Activated CD8-positive, alpha-beta memory T cell treated with anti-CD3 and anti-CD28 coated beads for 4 hours (primary cell): Measurements from ENCODE around the gene ISOC2.
"Not testable (repeated sequence)": the region's sequence is repeated elsewhere in the genome, so short reads cannot be mapped to it uniquely, and the experiment has no call there.

Experiments used
- DNase-seq, 2 donors: peaks; one replicate each; pipeline ENCODE4 v3.0.0-alpha.2; 2020; ENCODE audit warnings: low read depth in 2 of 2

ISOC2 gene

GRCh38 chr19:55457683-55458457 lies 3.6 kb downstream of the ISOC2 start:
- DNase-seq, result no peak

- DNase-seq, result no peak
Measured at GRCh38 chr19:55456347-55456746, 5.1 kb downstream of the ISOC2 start.

- no peak for DNase-seq
Measured at GRCh38 chr19:55455576-55456235, 5.7 kb downstream of the ISOC2 start.

GRCh38 chr19:55454787-55455243 lies 6.6 kb downstream of the ISOC2 start:
- DNase-seq, result no peak

GRCh38 chr19:55453511-55454260 lies 7.8 kb downstream of the ISOC2 start:
- no peak for DNase-seq

- no peak for DNase-seq
Measured at GRCh38 chr19:55452749-55453346, 8.6 kb downstream of the ISOC2 start.

GRCh38 chr19:55451965-55452748 lies 9.3 kb downstream of the ISOC2 start:
- no peak for DNase-seq

GRCh38 chr19:55451163-55451964 lies 10.1 kb downstream of the ISOC2 start:
- DNase-seq, result no peak

GRCh38 chr19:55449469-55449868 lies 12.0 kb downstream of the ISOC2 start:
- no peak for DNase-seq

GRCh38 chr19:55448175-55448490 lies 13.3 kb downstream of the ISOC2 start:
- not testable (repeated sequence) for DNase-seq

GRCh38 chr19:55447421-55448174 lies 13.8 kb downstream of the ISOC2 start:
- no peak for DNase-seq

- no peak for DNase-seq
Measured at GRCh38 chr19:55446060-55446459, 15.4 kb downstream of the ISOC2 start.

- DNase-seq, result no peak
Measured at GRCh38 chr19:55444646-55445045, 16.8 kb downstream of the ISOC2 start.

GRCh38 chr19:55443824-55444480 lies 17.5 kb downstream of the ISOC2 start:
- DNase-seq, result no peak

GRCh38 chr19:55443045-55443823 lies 18.2 kb downstream of the ISOC2 start, which contains the start of gene SHISA7:
TSS of gene SHISA7 (minus strand) at chr19:55443300. CDS start at chr19:55442863, 437 bp downstream.
- DNase-seq, result no peak

GRCh38 chr19:55442372-55442961 lies 19.0 kb downstream of the ISOC2 start:
- no peak for DNase-seq

GRCh38 chr19:55441692-55442321 lies 19.6 kb downstream of the ISOC2 start:
- DNase-seq, result no peak

GRCh38 chr19:55441319-55441691 lies 20.1 kb downstream of the ISOC2 start:
- DNase-seq, result no peak
